H1 (cell line): Measurements from ENCODE around the gene MEF2C. TPM values are rescaled to one million over a fixed set of nuclear protein-coding genes. Genes with fewer than 3 reads are reported as not detected.

ENCODE experiments used
- CTCF ChIA-PET: fragments of 300-600 bp; sonication (Branson Sonifier 250); formaldehyde crosslinking; loops from one replicate; lab custom pipeline; 2021; ENCODE audit not compliant: partially characterized antibody; lab: Charles Lee
- POLR2A ChIA-PET: fragments of 300-600 bp; sonication (Branson Sonifier 250); formaldehyde crosslinking; loops from one replicate; lab custom pipeline; 2021; ENCODE audit warnings: inconsistent platforms; ENCODE audit not compliant: partially characterized antibody; lab: Charles Lee
- DNase-seq, 2 experiments: peaks; one replicate each; pipeline versions ENCODE4 v3.0.0 to v3.0.0-alpha.2; 2010 to 2022; ENCODE audit warnings: low spot score in 2 of 2, low read depth in 1 of 2, mixed read lengths in 1 of 2
- FAIRE-seq: peaks from 2 replicates; lab custom pipeline; 2011; peaks lifted over from hg19 to GRCh38; lab: Jason Lieb, UNC
- H2AFZ ChIP-seq: 2 replicates; pipeline ENCODE4 v1.8.1; 2012; ENCODE audit warnings: low read length, inconsistent platforms
- H2AK5ac ChIP-seq: 2 replicates; pipeline ENCODE4 v1.6.1; 2013; ENCODE audit warnings: low read depth, low read length
- H2BK120ac ChIP-seq: replicated peaks from 2 replicates; pipeline ENCODE3; 2013; ENCODE audit warnings: low read depth, low read length, inconsistent platforms
- H2BK12ac ChIP-seq: 2 replicates; pipeline ENCODE4 v1.6.1; 2013; ENCODE audit warnings: low read depth, low read length
- H2BK15ac ChIP-seq: 2 replicates; pipeline ENCODE4 v1.6.1; 2013; ENCODE audit warnings: low read length
- H2BK20ac ChIP-seq: 2 replicates; pipeline ENCODE4 v1.6.1; 2013; ENCODE audit warnings: low read length
- H2BK5ac ChIP-seq: 2 replicates; pipeline ENCODE4 v1.6.1; 2013; ENCODE audit warnings: low read depth, low read length
- H3K14ac ChIP-seq: 2 replicates; pipeline ENCODE4 v1.6.1; 2013; ENCODE audit warnings: inconsistent platforms; ENCODE audit not compliant: insufficient read length
- H3K18ac ChIP-seq: 2 replicates; pipeline ENCODE4 v1.6.1; 2013; ENCODE audit warnings: low read length; ENCODE audit errors: extremely low read depth
- H3K23ac ChIP-seq: 2 replicates; pipeline ENCODE4 v1.6.1; 2013; ENCODE audit warnings: inconsistent platforms; ENCODE audit not compliant: insufficient read length
- H3K23me2 ChIP-seq: 2 replicates; pipeline ENCODE4 v1.6.1; 2013; ENCODE audit warnings: low read depth, low read length
- H3K27ac ChIP-seq: 2 replicates; pipeline ENCODE4 v1.6.1; 2011; ENCODE audit warnings: low read depth, low read length, inconsistent platforms
- H3K27me3 ChIP-seq, 4 experiments: replicated peaks in 1 of 4; 1 replicate in 1 of 4; 2 replicates in 3 of 4; pipeline versions ENCODE4 v1.6.1 to v1.8.1; 2011 to 2013; ENCODE audit warnings: low read length in 3 of 4, mild to moderate bottlenecking in 3 of 4, inconsistent platforms in 2 of 4, mixed read lengths in 2 of 4, moderate library complexity in 1 of 4; ENCODE audit not compliant: control insufficient read depth in 3 of 4, insufficient read depth in 3 of 4; ENCODE audit errors: extremely low read depth in 1 of 4
- H3K36me3 ChIP-seq, 4 experiments: 2 replicates each; pipeline versions ENCODE4 v1.6.1 to v1.8.1; 2011 to 2013; ENCODE audit warnings: mild to moderate bottlenecking in 4 of 4, low read length in 3 of 4, moderate library complexity in 2 of 4, control low read depth in 1 of 4, inconsistent platforms in 1 of 4; ENCODE audit not compliant: insufficient read depth in 4 of 4, control insufficient read depth in 2 of 4
- H3K4ac ChIP-seq: replicated peaks from 2 replicates; pipeline ENCODE3; 2013; ENCODE audit warnings: low read length, low read depth, mixed read lengths, inconsistent platforms; ENCODE audit not compliant: insufficient read length
- H3K4me1 ChIP-seq, 4 experiments: replicated peaks in 1 of 4; 1 replicate in 1 of 4; 2 replicates in 3 of 4; pipeline versions ENCODE4 v1.6.1 to v1.8.1; 2011 to 2013; ENCODE audit warnings: low read length in 3 of 4, inconsistent platforms in 2 of 4, mixed read lengths in 1 of 4; ENCODE audit not compliant: insufficient read depth in 4 of 4, control insufficient read depth in 3 of 4
- H3K4me2 ChIP-seq, 2 experiments: 2 replicates each; pipeline versions ENCODE4 v1.6.1 to v1.8.1; 2011 to 2013; ENCODE audit warnings: low read depth in 2 of 2, low read length in 2 of 2, control low read depth in 1 of 2, inconsistent platforms in 1 of 2, mild to moderate bottlenecking in 1 of 2; ENCODE audit not compliant: insufficient read depth in 1 of 2
- H3K4me3 ChIP-seq, 4 experiments: fragments of 200-600, 300-600 bp in 1 of 4; sonication (generic), shearing (Covaris generic), sonication (Bioruptor Twin) in 1 of 4; 2 replicates each; pipeline versions ENCODE4 v1.5.1 to v1.8.1; 2011 to 2016; ENCODE audit warnings: low read length in 4 of 4, low read depth in 3 of 4, control low read depth in 2 of 4, inconsistent platforms in 2 of 4, mild to moderate bottlenecking in 2 of 4, mixed read lengths in 1 of 4, moderate library complexity in 1 of 4; ENCODE audit not compliant: insufficient read depth in 2 of 4; ENCODE audit errors: extremely low read depth in 1 of 4
- H3K56ac ChIP-seq: replicated peaks from 2 replicates; pipeline ENCODE3; 2013; ENCODE audit warnings: low read depth, mild to moderate bottlenecking, mixed read lengths, low read length, inconsistent platforms; ENCODE audit not compliant: insufficient read length
- H3K79me1 ChIP-seq: 2 replicates; pipeline ENCODE4 v1.6.1; 2013; ENCODE audit warnings: low read depth, low read length, control low read depth
- H3K79me2 ChIP-seq, 2 experiments: 2 replicates each; pipeline versions ENCODE4 v1.6.1 to v1.8.1; 2012 to 2013; ENCODE audit warnings: low read length in 2 of 2, mild to moderate bottlenecking in 2 of 2, inconsistent platforms in 1 of 2; ENCODE audit not compliant: insufficient read depth in 2 of 2, control insufficient read depth in 1 of 2
- H3K9ac ChIP-seq, 4 experiments: replicated peaks in 1 of 4; 1 replicate in 1 of 4; 2 replicates in 3 of 4; pipeline versions ENCODE4 v1.6.1 to v1.8.1; 2011 to 2013; ENCODE audit warnings: low read depth in 3 of 4, low read length in 3 of 4, control low read depth in 2 of 4, mild to moderate bottlenecking in 2 of 4, moderate library complexity in 2 of 4, inconsistent platforms in 1 of 4; ENCODE audit errors: extremely low read depth in 1 of 4
- H3K9me3 ChIP-seq, 2 experiments: 2 replicates each; pipeline versions ENCODE4 v1.6.1 to v1.8.1; 2012 to 2013; ENCODE audit warnings: mild to moderate bottlenecking in 2 of 2, moderate library complexity in 2 of 2, control low read depth in 1 of 2, inconsistent platforms in 1 of 2, low read depth in 1 of 2, low read length in 1 of 2, mixed read lengths in 1 of 2; ENCODE audit not compliant: insufficient read depth in 2 of 2
- H4K20me1 ChIP-seq, 2 experiments: replicated peaks in 1 of 2; 2 replicates each; pipeline versions ENCODE3 to v1.8.1; 2011 to 2013; ENCODE audit warnings: inconsistent platforms in 2 of 2, low read length in 2 of 2, mild to moderate bottlenecking in 1 of 2; ENCODE audit not compliant: insufficient read depth in 2 of 2, control insufficient read depth in 1 of 2
- H4K5ac ChIP-seq: 2 replicates; pipeline ENCODE4 v1.6.1; 2013; ENCODE audit warnings: low read length, low read depth, mixed read lengths, inconsistent platforms; ENCODE audit not compliant: insufficient read length
- H4K8ac ChIP-seq: 2 replicates; pipeline ENCODE4 v1.8.0; 2013; ENCODE audit warnings: mild to moderate bottlenecking, moderate library complexity, low read length, inconsistent platforms; ENCODE audit not compliant: insufficient read depth; ENCODE audit errors: extremely low read depth
- H4K91ac ChIP-seq: replicated peaks from 2 replicates; pipeline ENCODE3; 2013; ENCODE audit warnings: low read length, mixed read lengths, inconsistent platforms; ENCODE audit not compliant: insufficient read length
- BRCA1 ChIP-seq: IDR thresholded peaks from 2 replicates; pipeline ENCODE4 v1.6.1; 2012; ENCODE audit warnings: low read depth, low read length, improper control_type of control experiment
- CHD2 ChIP-seq: IDR thresholded peaks from 2 replicates; pipeline ENCODE4 v1.6.1; 2012; ENCODE audit warnings: low read length, improper control_type of control experiment
- CREB1 ChIP-seq: IDR thresholded peaks from 2 replicates; pipeline ENCODE4 v1.6.1; 2012; ENCODE audit warnings: inconsistent platforms
- CTBP2 ChIP-seq: IDR thresholded peaks from 2 replicates; pipeline ENCODE4 v1.7.0; 2011; ENCODE audit warnings: borderline replicate concordance, mild to moderate bottlenecking, moderate library complexity, mixed read lengths, low read length; ENCODE audit not compliant: insufficient read depth, insufficient read length
- EZH2 ChIP-seq: fragments of 200-600 bp; sonication (generic); IDR thresholded peaks from 2 replicates; pipeline ENCODE4 v1.7.1; 2012; ENCODE audit warnings: low read depth, mild to moderate bottlenecking, moderate library complexity, low read length, inconsistent platforms; ENCODE audit not compliant: severe bottlenecking
- FOSL1 ChIP-seq: IDR thresholded peaks from 2 replicates; pipeline ENCODE4 v1.6.1; 2011; ENCODE audit warnings: mild to moderate bottlenecking, low read depth, low read length, moderate library complexity; ENCODE audit not compliant: insufficient read depth
- GABPA ChIP-seq: IDR thresholded peaks from 2 replicates; pipeline ENCODE4 v1.6.1; 2011; ENCODE audit warnings: mild to moderate bottlenecking, low read length, moderate library complexity, borderline replicate concordance; ENCODE audit not compliant: insufficient read depth
- HDAC2 ChIP-seq, 2 experiments: fragments of 300-600 bp in 1 of 2; sonication (generic) in 1 of 2; IDR thresholded peaks; 2 replicates each; pipeline ENCODE4 v1.6.1; 2011 to 2012; ENCODE audit warnings: low read depth in 2 of 2, low read length in 2 of 2, mild to moderate bottlenecking in 2 of 2, moderate library complexity in 2 of 2, borderline replicate concordance in 1 of 2, inconsistent platforms in 1 of 2
- POU5F1 ChIP-seq: IDR thresholded peaks from 2 replicates; pipeline ENCODE4 v1.6.1; 2011; ENCODE audit warnings: low read depth, mild to moderate bottlenecking, low read length, moderate library complexity
- RBBP5 ChIP-seq: IDR thresholded peaks from 2 replicates; pipeline ENCODE4 v1.7.1; 2012; ENCODE audit warnings: low read depth, mild to moderate bottlenecking, inconsistent platforms, low read length, moderate library complexity, borderline replicate concordance
- SIRT6 ChIP-seq: IDR thresholded peaks from one replicate; pipeline ENCODE4 v1.7.1; 2012; ENCODE audit warnings: low read length, inconsistent platforms
- SIX5 ChIP-seq: IDR thresholded peaks from 2 replicates; pipeline ENCODE4 v1.6.1; 2011; ENCODE audit warnings: mild to moderate bottlenecking, low read depth, low read length
- WGBS, 2 experiments: shearing (Covaris generic) in 1 of 2; methylation state at CpG; one replicate each; pipeline versions ENCODE4 v1.1.6 to v1.1.7; 2013 to 2015; ENCODE audit warnings: low lambda C conversion rate in 2 of 2, mixed read lengths in 2 of 2, inconsistent platforms in 1 of 2, low coverage in 1 of 2, missing lambda C conversion rate in 1 of 2; ENCODE audit not compliant: insufficient replicate concordance in 2 of 2, insufficient coverage in 1 of 2, insufficient read length in 1 of 2; ENCODE audit errors: extremely low coverage in 1 of 2, missing lambda C conversion rate in 1 of 2; 5-methylcytosine and 5-hydroxymethylcytosine counted together
- polyA plus RNA-seq, 7 experiments: library from polyadenylated mRNA; depleted of rRNA in 3 of 7; stranded (reverse) in 5 of 7; unstranded in 2 of 7; fragments of >200 nt in 5 of 7; fragments of 200-250 nt in 2 of 7; gene quantifications; 1 replicate in 5 of 7; 2 replicates in 1 of 7; 4 replicates in 1 of 7; pipeline versions ENCODE4 v1.2.1 to v1.2.3, GENCODE V29; 2011 to 2013; ENCODE audit warnings: missing spikeins in 2 of 7, mixed read lengths in 2 of 7
- total RNA-seq: library from RNA; stranded (reverse); fragmentation: NEBNext Ultra II Directional; extraction: Animal tissue kit (Norgen Biotek cat#: 25700); gene quantifications from 2 replicates; pipeline ENCODE4 v1.2.1, GENCODE V29; 2021

The MEF2C gene
- total and polyA plus RNA-seq, 2 of the 8 experiments (the other 6 are each of a cell fraction or from before 2014, with no cell fraction given), result 0.59 to 0.99 TPM

DNA sequence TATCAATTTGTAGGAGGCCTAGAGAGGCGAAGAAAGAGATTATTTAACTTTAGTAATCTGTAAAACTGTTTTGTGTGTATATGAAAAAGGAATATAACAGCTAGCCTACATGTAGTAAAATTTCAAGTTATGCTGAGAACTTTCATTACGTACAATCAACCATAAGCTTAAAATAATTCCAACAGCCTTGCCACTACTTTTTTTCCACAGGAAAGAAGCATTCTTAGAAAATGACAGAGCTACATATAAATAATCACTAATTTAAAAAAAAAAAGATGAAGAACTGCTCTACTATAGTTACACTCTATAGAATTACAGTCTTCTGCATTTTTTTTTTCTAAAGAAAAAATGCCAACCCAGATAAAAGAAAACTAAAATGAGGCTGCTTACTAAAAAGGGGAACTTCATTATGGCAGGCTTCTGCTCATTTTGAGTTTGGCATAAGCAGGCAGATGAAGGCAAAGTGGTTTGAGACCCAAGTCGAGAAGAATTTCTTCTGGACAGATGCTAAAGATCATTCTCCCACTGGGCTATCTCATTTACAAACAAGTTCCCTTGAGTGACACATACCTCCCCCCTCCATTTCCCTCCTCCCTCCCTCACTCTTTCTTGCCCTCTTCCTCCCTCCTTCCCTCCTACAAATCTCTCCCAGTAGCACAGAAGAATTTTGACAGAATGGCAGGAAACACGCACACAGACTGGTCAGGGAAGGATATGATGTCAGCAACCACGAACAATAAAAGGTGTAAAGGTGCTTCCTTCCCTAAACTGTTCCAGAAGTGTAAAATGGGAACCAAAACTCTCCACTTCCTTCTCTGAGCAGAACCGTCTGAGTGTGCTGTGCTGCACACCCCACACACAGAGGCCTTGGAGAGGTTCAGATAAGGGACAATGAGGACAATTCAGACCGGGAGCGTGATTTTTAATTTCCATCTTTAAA, 56.1 kb downstream of the MEF2C start:
- Histone ChIP-seq H3K79me1 (no peaks in the 10 kb centered on the region), H3K14ac (no peak overlapping the region), H4K8ac (no peak overlapping the region), H2AFZ (peak overlapping the region; percentile 97), H3K4me2 (no peak overlapping the region; a peak in 1 of 4 replicates), H3K23me2 (no peaks in the 10 kb centered on the region), H2BK5ac (peak overlapping the region; percentile 38; the same call in 1 of the 2 replicates), H2AK5ac (no peak overlapping the region), H3K9me3 (no peaks in the 10 kb centered on the region), H3K23ac (no peak overlapping the region), H3K79me2 (no peaks in the 10 kb centered on the region), H4K91ac (no peak overlapping the region), H3K4ac (no peak overlapping the region), H2BK12ac (no peak overlapping the region), H3K27me3 (peaks cover 0 to 1% (median 0%) of the 10 kb centered on the region in 4 experiments; a peak in 1 of 7 replicates), H4K20me1 (no peaks in the 10 kb centered on the region), H2BK15ac (no peak overlapping the region), H3K36me3 (no peaks in the 10 kb centered on the region), H3K56ac (no peak overlapping the region), H3K9ac (no peak overlapping the region), H2BK20ac (no peak overlapping the region), H3K18ac (no peak overlapping the region), H2BK120ac (no peak overlapping the region), H3K4me1 (peaks cover 0 to 5% (median 5%) of the 10 kb centered on the region in 4 experiments; a peak in 5 of 7 replicates), H4K5ac (no peak overlapping the region), H3K4me3 (no peak overlapping the region), H3K27ac (no peak overlapping the region)
- no peak for DNase-seq
- FAIRE-seq, result peak; percentile 60
- ChIA-PET CTCF (no interaction called here), POLR2A (no interaction called here)
- 76% methylated on average over 8 of the region's 8 CpGs; no CpG with 5 or more reads in 1 of the 2 experiments for WGBS, 2 experiments
- no peak for TF ChIP-seq BRCA1
- TF ChIP-seq POU5F1, result no peak
- TF ChIP-seq CHD2, result no peak
- TF ChIP-seq SIRT6, result no peak
- no peak for TF ChIP-seq CREB1
- TF ChIP-seq SIX5, result no peak
- TF ChIP-seq GABPA, result no peak
- no peak for TF ChIP-seq RBBP5
- TF ChIP-seq FOSL1, result no peak
- no peak for TF ChIP-seq CTBP2
- no peak for TF ChIP-seq HDAC2 (IDR thresholded peaks at IDR 0.05; ENCODE audit: borderline replicate concordance in 1 of 2, low read depth in 2 of 2, low read length in 2 of 2)
- TF ChIP-seq EZH2, result no peak
